SK-N-SH (cell line): ENCODE results near the gene ANO2. TPM values are rescaled to one million over a fixed set of nuclear protein-coding genes. Genes with fewer than 3 reads are reported as not detected.

Experiments used
- CTCF ChIA-PET: fragments of 300-600, 350-600 bp; formaldehyde crosslinking; extraction: SDS; loops from one replicate; lab custom pipeline; 2021; lab: Yijun Ruan, JAX
- POLR2A ChIA-PET: fragments of 350-600 bp; sonication (Branson Sonifier 250); formaldehyde crosslinking; extraction: SDS; loops from one replicate; lab custom pipeline; 2020; ENCODE audit warnings: antibody characterized with exemption, inconsistent platforms; lab: Yijun Ruan, JAX
- DNase-seq: peaks from one replicate; pipeline ENCODE4 v3.0.0; 2012
- H2AFZ ChIP-seq: fragments of 200-600 bp; sonication (generic); 2 replicates; pipeline ENCODE4 v1.8.1; 2016; ENCODE audit warnings: antibody characterized with exemption, mild to moderate bottlenecking, low read depth
- H3F3A ChIP-seq: fragments of 200-600 bp; sonication (generic); replicated peaks from 2 replicates; pipeline ENCODE3; 2016; ENCODE audit warnings: antibody characterized with exemption, mild to moderate bottlenecking; ENCODE audit not compliant: insufficient read depth
- H3K27ac ChIP-seq, 2 experiments: fragments of 200-500 bp in 1 of 2; fragments of 200-600 bp in 1 of 2; sonication (Bioruptor generic) in 1 of 2; sonication (generic), shearing (Covaris generic) in 1 of 2; 2 replicates each; pipeline versions ENCODE4 v1.5.1 to v1.6.1; 2014 to 2016; ENCODE audit warnings: low read depth in 2 of 2, inconsistent platforms in 1 of 2, low read length in 1 of 2, mild to moderate bottlenecking in 1 of 2, mixed read lengths in 1 of 2
- H3K27me3 ChIP-seq: fragments of 200-600 bp; sonication (generic), shearing (Covaris generic); 2 replicates; pipeline ENCODE4 v1.6.1; 2016; ENCODE audit warnings: mixed run types; ENCODE audit not compliant: insufficient read depth
- H3K36me3 ChIP-seq, 2 experiments: fragments of 200-500 bp in 1 of 2; fragments of 200-600 bp in 1 of 2; sonication (Bioruptor generic) in 1 of 2; sonication (generic) in 1 of 2; replicated peaks in 1 of 2; 2 replicates each; pipeline versions ENCODE3 to v1.5.1; 2014 to 2016; ENCODE audit warnings: low read length in 1 of 2, mild to moderate bottlenecking in 1 of 2; ENCODE audit not compliant: insufficient read depth in 2 of 2, control insufficient read depth in 1 of 2
- H3K4me1 ChIP-seq, 2 experiments: fragments of 200-500 bp in 1 of 2; fragments of 200-600 bp in 1 of 2; sonication (Bioruptor generic) in 1 of 2; sonication (generic), shearing (Covaris generic) in 1 of 2; 2 replicates each; pipeline versions ENCODE4 v1.5.1 to v1.6.1; 2014 to 2016; ENCODE audit warnings: low read depth in 1 of 2, low read length in 1 of 2, mixed run types in 1 of 2; ENCODE audit not compliant: insufficient read depth in 2 of 2, control insufficient read depth in 1 of 2
- H3K4me2 ChIP-seq: fragments of 200-600 bp; sonication (generic), shearing (Covaris generic); 2 replicates; pipeline ENCODE4 v1.6.1; 2017; ENCODE audit warnings: mixed run types
- H3K4me3 ChIP-seq, 2 experiments: fragments of 200-500 bp in 1 of 2; fragments of 200-600 bp in 1 of 2; sonication (Bioruptor generic) in 1 of 2; sonication (generic), shearing (Covaris generic) in 1 of 2; 2 replicates each; pipeline versions ENCODE4 v1.5.1 to v1.8.1; 2014 to 2016; ENCODE audit warnings: low read depth in 2 of 2, inconsistent platforms in 1 of 2, low read length in 1 of 2, mild to moderate bottlenecking in 1 of 2, mixed read lengths in 1 of 2, moderate library complexity in 1 of 2
- H3K79me2 ChIP-seq: fragments of 200-600 bp; sonication (generic); 2 replicates; pipeline ENCODE4 v1.8.1; 2017; ENCODE audit warnings: mild to moderate bottlenecking; ENCODE audit not compliant: insufficient read depth
- H3K9ac ChIP-seq: fragments of 200-600 bp; sonication (generic); 2 replicates; pipeline ENCODE4 v1.6.1; 2017; ENCODE audit warnings: mixed run types
- H3K9me2 ChIP-seq: fragments of 200-600 bp; sonication (generic); 2 replicates; pipeline ENCODE4 v1.6.1; 2017; ENCODE audit warnings: mixed run types
- H3K9me3 ChIP-seq: fragments of 200-600 bp; sonication (generic); 2 replicates; pipeline ENCODE4 v1.6.1; 2017; ENCODE audit warnings: mixed run types, mild to moderate bottlenecking, moderate library complexity
- H4K20me1 ChIP-seq: fragments of 200-600 bp; sonication (generic); 2 replicates; pipeline ENCODE4 v1.6.1; 2017; ENCODE audit warnings: mild to moderate bottlenecking, mixed run types; ENCODE audit not compliant: insufficient read depth
- EP300 ChIP-seq, 2 experiments: IDR thresholded peaks; 2 replicates each; pipeline versions ENCODE4 v1.4.0 to v1.6.1; 2012; ENCODE audit warnings: borderline replicate concordance in 1 of 2, low read depth in 1 of 2, low read length in 1 of 2
- EZH2phosphoT487 ChIP-seq: fragments of 200-600 bp; sonication (generic); IDR thresholded peaks from 2 replicates; pipeline ENCODE4 v1.6.1; 2017; ENCODE audit warnings: low read depth, mixed run types, mild to moderate bottlenecking, antibody characterized with exemption, moderate library complexity, borderline replicate concordance
- FOSL2 ChIP-seq: IDR thresholded peaks from 2 replicates; pipeline ENCODE4 v1.4.0; 2012; ENCODE audit warnings: low read depth, mild to moderate bottlenecking, moderate library complexity, borderline replicate concordance
- GABPA ChIP-seq: IDR thresholded peaks from 2 replicates; pipeline ENCODE4 v1.4.0; 2012; ENCODE audit warnings: low read depth, mild to moderate bottlenecking
- GATA2 ChIP-seq: sonication (generic); formaldehyde crosslinking; IDR thresholded peaks from 2 replicates; pipeline ENCODE4 v1.5.0; 2020; ENCODE audit warnings: mild to moderate bottlenecking, missing genetic modification reagents
- MEF2A ChIP-seq: IDR thresholded peaks from 2 replicates; pipeline ENCODE4 v1.4.0; 2012; ENCODE audit warnings: low read depth, borderline replicate concordance
- NRF1 ChIP-seq: IDR thresholded peaks from 2 replicates; pipeline ENCODE4 v1.6.1; 2012; ENCODE audit warnings: low read depth, mild to moderate bottlenecking, low read length
- POLR2AphosphoS5 ChIP-seq: IDR thresholded peaks from 2 replicates; pipeline ENCODE4 v1.6.1; 2012; ENCODE audit warnings: low read depth, low read length
- RAD21 ChIP-seq: IDR thresholded peaks from 2 replicates; pipeline ENCODE4 v1.6.1; 2012; ENCODE audit warnings: mild to moderate bottlenecking, low read length
- RCOR1 ChIP-seq: fragments of 150-350 bp; IDR thresholded peaks from 2 replicates; pipeline ENCODE4 v1.6.1; 2017; ENCODE audit warnings: antibody characterized with exemption, low read length
- RFX5 ChIP-seq: IDR thresholded peaks from 2 replicates; pipeline ENCODE4 v1.6.1; 2012; ENCODE audit warnings: mild to moderate bottlenecking, improper control_type of control experiment, low read length
- RXRA ChIP-seq: IDR thresholded peaks from 2 replicates; pipeline ENCODE4 v1.4.0; 2012; ENCODE audit warnings: low read depth, mild to moderate bottlenecking, borderline replicate concordance
- SIN3A ChIP-seq: IDR thresholded peaks from 2 replicates; pipeline ENCODE4 v1.6.1; 2012; ENCODE audit warnings: low read depth, mild to moderate bottlenecking, low read length, moderate library complexity, borderline replicate concordance
- TAF1 ChIP-seq: IDR thresholded peaks from 2 replicates; pipeline ENCODE4 v1.6.1; 2012; ENCODE audit warnings: low read depth, mild to moderate bottlenecking, low read length, moderate library complexity, borderline replicate concordance
- TCF12 ChIP-seq: IDR thresholded peaks from 2 replicates; pipeline ENCODE4 v1.4.0; 2012
- TEAD4 ChIP-seq: IDR thresholded peaks from 2 replicates; pipeline ENCODE4 v1.4.0; 2012; ENCODE audit warnings: mild to moderate bottlenecking, borderline replicate concordance; ENCODE audit not compliant: insufficient read depth
- WGBS: methylation state at CpG from one replicate; pipeline ENCODE4 v1.1.6; 2017; ENCODE audit warnings: low lambda C conversion rate; 5-methylcytosine and 5-hydroxymethylcytosine counted together
- polyA plus RNA-seq, 3 experiments: library from polyadenylated mRNA; depleted of rRNA; stranded (reverse); fragments of >200 nt; gene quantifications; 2 replicates each; pipeline ENCODE4 v1.2.3, GENCODE V29; 2012
- TF ChIP-seq, protein P1 (sequence below): fragments of 150-350 bp; IDR thresholded peaks from 2 replicates; pipeline ENCODE4 v1.6.1; 2017; ENCODE audit warnings: antibody characterized with exemption, low read length, low read depth, borderline replicate concordance
- TF ChIP-seq, protein P2 (sequence below): IDR thresholded peaks from 2 replicates; pipeline ENCODE4; 2012

Gene ANO2
- polyA plus RNA-seq, 1 of the 3 experiments (the other 2 are of a cell fraction), result not detected

DNA sequence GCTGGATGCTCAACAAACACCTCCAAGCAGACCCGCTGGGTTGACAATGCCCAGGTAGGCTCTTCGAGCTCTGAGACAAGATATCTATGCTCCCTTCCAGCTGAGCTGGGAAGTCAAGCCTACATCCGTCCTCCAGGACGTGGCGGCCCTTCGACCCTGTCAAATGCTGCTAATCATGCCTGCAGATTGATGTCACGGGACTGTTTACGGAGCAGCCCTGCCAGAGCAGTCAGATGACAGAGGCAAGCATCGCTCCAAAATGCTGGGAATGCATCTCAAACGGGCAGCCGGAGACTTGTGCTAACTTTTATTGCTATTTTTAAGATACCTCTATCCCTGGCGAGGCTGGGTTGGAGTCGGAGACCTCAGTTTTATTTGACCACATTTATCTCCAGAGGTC is 373.9 kb downstream of the ANO2 start:
- peaks cover 76% of the 10 kb centered on the region for H3K27me3 ChIP-seq
- no peak overlapping the region for H3K4me3 ChIP-seq
- no peaks in the 10 kb centered on the region for H3K36me3 ChIP-seq
- no peaks in the 10 kb centered on the region for H4K20me1 ChIP-seq
- WGBS, result 7% methylated on average over 13 of the region's 13 CpGs
- H3K4me1 ChIP-seq, result no peaks in the 10 kb centered on the region
- no peak overlapping the region for H3K4me2 ChIP-seq
- H3K79me2 ChIP-seq, result no peaks in the 10 kb centered on the region
- POLR2A ChIA-PET, result no interaction called here
- DNase-seq, result no peak
- no peak overlapping the region for H3K27ac ChIP-seq
- CTCF ChIA-PET, result interaction anchor here (1.5 kb wide), 1 partner anchor 15 kb away, joined by 7 read pairs; no protein-coding TSS in a partner anchor
- H3F3A ChIP-seq, result no peaks in the 10 kb centered on the region
- TF ChIP-seq GATA2, result no peak
- no peak for TF ChIP-seq RFX5
- TF ChIP-seq FOSL2, result no peak
- H2AFZ ChIP-seq, result no peak overlapping the region
- H3K9me3 ChIP-seq, result no peaks in the 10 kb centered on the region
- H3K9me2 ChIP-seq, result no peaks in the 10 kb centered on the region
- no peak overlapping the region for H3K9ac ChIP-seq

- no peaks in the 10 kb centered on the region for H4K20me1 ChIP-seq
- no peak for TF ChIP-seq SIN3A
- no peak for TF ChIP-seq RAD21
- TF ChIP-seq TCF12, result no peak
- TF ChIP-seq POLR2AphosphoS5, result no peak
- ChIA-PET CTCF (interaction anchor here (0.9 to 1.5 kb wide), 3 partner anchors 8 to 15 kb away, joined by 3 to 7 read pairs (median 5); no protein-coding TSS in a partner anchor), POLR2A (no interaction called here)
- no peaks in the 10 kb centered on the region for H3K79me2 ChIP-seq
- no peaks in the 10 kb centered on the region for H3K9me3 ChIP-seq
- H3F3A ChIP-seq, result no peaks in the 10 kb centered on the region
- no peak overlapping the region for H2AFZ ChIP-seq
- H3K27me3 ChIP-seq, result peaks cover 70% of the 10 kb centered on the region
- no peak overlapping the region for H3K9ac ChIP-seq
- H3K4me3 ChIP-seq, result no peak overlapping the region
- DNase-seq, result no peak
- no peaks in the 10 kb centered on the region for H3K9me2 ChIP-seq
- H3K4me2 ChIP-seq, result no peak overlapping the region
- no peaks in the 10 kb centered on the region for H3K4me1 ChIP-seq
- H3K36me3 ChIP-seq, result no peaks in the 10 kb centered on the region
- no peak overlapping the region for H3K27ac ChIP-seq
- 0% methylated on average over 1 of the region's 1 CpG for WGBS
Observed at GRCh38 chr12:5570416-5570815, 374.6 kb downstream of the ANO2 start.

DNA sequence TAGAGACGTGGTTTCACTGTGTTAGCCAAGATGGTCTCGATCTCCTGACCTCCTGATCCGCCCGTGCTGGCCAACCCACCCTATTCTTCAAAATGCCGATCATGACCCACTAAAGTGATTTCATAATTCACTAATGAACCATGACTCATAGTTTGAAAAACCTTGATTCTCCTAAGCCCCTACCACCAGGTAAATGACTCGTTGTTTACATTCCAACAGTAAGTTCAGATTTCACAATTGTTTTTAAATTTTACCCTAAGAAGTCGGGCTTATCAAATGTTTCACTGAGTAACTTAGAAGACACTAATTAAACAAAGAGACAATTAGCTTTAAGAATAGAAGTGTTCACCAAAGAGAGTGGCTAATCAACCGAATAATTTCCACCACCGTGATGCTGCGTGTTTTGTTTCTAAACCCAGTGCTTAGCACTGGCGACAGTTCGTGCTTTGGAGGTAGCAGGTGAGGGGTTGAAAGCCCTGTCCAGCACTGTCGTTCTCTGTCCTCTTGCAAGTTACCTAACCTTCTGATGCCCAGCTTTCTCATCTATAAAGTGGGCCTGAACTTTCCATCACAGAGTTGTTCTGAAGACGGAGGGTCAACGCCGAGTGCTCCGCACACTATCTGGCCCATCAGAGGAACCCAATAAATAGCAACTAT is 376.6 kb downstream of the ANO2 start:
- H3K9ac ChIP-seq, result no peak overlapping the region
- no peak overlapping the region for H3K4me3 ChIP-seq
- H3F3A ChIP-seq, result no peaks in the 10 kb centered on the region
- H3K27me3 ChIP-seq, result peaks cover 76% of the 10 kb centered on the region
- H3K4me2 ChIP-seq, result no peak overlapping the region
- no peak overlapping the region for H2AFZ ChIP-seq
- no peaks in the 10 kb centered on the region for H3K4me1 ChIP-seq
- no peak for DNase-seq
- ChIA-PET CTCF (interaction anchor here (1.1 to 1.3 kb wide), 2 partner anchors 10 to 15 kb away, joined by 3 read pairs; no protein-coding TSS in a partner anchor), POLR2A (no interaction called here)
- no peaks in the 10 kb centered on the region for H3K36me3 ChIP-seq
- 17% methylated on average over 17 of the region's 17 CpGs for WGBS
- H3K9me3 ChIP-seq, result no peaks in the 10 kb centered on the region
- no peak overlapping the region for H3K27ac ChIP-seq
- no peaks in the 10 kb centered on the region for H3K9me2 ChIP-seq
- H4K20me1 ChIP-seq, result no peaks in the 10 kb centered on the region
- H3K79me2 ChIP-seq, result no peaks in the 10 kb centered on the region
- TF ChIP-seq RAD21 (no peak), NRF1 (no peak), GABPA (no peak), RCOR1 (no peak), POLR2AphosphoS5 (no peak), MEF2A (no peak), TEAD4 (no peak), TAF1 (no peak), EP300 (IDR thresholded peaks at IDR 0.05; ENCODE audit: borderline replicate concordance in 1 of 2, low read depth in 1 of 2, low read length in 1 of 2) (no peak), SIN3A (no peak), EZH2phosphoT487 (no peak), RXRA (no peak)
- TF ChIP-seq, protein P1, sequence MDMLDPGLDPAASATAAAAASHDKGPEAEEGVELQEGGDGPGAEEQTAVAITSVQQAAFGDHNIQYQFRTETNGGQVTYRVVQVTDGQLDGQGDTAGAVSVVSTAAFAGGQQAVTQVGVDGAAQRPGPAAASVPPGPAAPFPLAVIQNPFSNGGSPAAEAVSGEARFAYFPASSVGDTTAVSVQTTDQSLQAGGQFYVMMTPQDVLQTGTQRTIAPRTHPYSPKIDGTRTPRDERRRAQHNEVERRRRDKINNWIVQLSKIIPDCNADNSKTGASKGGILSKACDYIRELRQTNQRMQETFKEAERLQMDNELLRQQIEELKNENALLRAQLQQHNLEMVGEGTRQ, result no peak
- TF ChIP-seq, protein P2, sequence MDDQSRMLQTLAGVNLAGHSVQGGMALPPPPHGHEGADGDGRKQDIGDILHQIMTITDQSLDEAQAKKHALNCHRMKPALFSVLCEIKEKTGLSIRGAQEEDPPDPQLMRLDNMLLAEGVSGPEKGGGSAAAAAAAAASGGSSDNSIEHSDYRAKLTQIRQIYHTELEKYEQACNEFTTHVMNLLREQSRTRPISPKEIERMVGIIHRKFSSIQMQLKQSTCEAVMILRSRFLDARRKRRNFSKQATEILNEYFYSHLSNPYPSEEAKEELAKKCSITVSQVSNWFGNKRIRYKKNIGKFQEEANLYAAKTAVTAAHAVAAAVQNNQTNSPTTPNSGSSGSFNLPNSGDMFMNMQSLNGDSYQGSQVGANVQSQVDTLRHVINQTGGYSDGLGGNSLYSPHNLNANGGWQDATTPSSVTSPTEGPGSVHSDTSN, result no peak
